C4-2B (cell line): ENCODE results near the gene B4GALT6.

Experiments
- ZFX ChIP-seq: fragments of 450-650 bp; IDR thresholded peaks from 2 replicates; pipeline ENCODE4 v1.6.1; 2017
- TF ChIP-seq, protein P1 (sequence below): fragments of 450-650 bp; conservative IDR thresholded peaks from 2 replicates; pipeline ENCODE4 v1.5.1; 2017; ENCODE audit warnings: mild to moderate bottlenecking

DNA sequence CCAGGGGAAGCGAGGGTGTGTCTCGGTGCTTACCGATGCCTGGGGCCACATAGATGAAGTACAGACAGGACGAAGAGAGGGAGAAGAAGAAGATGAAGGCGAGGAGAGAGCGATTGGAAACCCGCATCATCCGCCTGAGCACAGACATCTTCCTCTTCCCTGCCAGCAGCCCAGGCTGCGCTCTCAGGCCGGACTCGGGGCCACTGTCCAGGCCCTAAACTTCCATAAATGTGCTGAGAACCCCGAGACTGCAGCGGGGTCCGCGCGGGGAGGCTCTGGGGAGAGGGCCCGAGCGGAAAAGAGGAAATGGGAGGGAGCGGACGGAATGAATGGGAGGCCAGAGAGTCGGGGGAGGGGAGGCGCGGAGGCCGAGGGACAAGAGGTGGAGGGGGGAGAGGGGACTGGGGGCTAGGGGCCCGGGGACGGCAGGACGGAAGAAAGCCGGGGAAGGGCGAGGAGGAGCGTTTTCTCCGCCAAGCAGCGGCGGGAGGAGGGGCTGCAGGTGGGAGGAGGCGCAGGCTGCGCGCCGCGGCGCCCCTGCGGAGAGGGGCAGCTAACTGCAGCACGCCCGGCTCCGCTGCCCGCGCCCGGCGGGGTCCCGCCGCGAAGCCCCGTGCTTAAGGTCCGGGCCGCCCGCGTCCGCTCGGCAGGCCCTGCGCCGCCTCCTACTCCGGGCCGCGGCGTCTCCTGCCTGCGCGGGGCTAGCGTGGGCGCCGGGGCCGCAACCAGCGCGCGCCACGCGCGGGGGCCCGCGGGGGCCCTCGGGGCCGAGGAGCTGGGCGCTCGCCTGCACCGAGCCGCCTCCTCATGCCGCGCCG is at the start of gene B4GALT6:
- TF ChIP-seq, protein P1, sequence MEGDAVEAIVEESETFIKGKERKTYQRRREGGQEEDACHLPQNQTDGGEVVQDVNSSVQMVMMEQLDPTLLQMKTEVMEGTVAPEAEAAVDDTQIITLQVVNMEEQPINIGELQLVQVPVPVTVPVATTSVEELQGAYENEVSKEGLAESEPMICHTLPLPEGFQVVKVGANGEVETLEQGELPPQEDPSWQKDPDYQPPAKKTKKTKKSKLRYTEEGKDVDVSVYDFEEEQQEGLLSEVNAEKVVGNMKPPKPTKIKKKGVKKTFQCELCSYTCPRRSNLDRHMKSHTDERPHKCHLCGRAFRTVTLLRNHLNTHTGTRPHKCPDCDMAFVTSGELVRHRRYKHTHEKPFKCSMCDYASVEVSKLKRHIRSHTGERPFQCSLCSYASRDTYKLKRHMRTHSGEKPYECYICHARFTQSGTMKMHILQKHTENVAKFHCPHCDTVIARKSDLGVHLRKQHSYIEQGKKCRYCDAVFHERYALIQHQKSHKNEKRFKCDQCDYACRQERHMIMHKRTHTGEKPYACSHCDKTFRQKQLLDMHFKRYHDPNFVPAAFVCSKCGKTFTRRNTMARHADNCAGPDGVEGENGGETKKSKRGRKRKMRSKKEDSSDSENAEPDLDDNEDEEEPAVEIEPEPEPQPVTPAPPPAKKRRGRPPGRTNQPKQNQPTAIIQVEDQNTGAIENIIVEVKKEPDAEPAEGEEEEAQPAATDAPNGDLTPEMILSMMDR: no peak
- TF ChIP-seq ZFX: peak; percentile 82; the same call in 1 of the 2 replicates
